ENCODE results near the gene ZNF132.

Gene ZNF132

DNA sequence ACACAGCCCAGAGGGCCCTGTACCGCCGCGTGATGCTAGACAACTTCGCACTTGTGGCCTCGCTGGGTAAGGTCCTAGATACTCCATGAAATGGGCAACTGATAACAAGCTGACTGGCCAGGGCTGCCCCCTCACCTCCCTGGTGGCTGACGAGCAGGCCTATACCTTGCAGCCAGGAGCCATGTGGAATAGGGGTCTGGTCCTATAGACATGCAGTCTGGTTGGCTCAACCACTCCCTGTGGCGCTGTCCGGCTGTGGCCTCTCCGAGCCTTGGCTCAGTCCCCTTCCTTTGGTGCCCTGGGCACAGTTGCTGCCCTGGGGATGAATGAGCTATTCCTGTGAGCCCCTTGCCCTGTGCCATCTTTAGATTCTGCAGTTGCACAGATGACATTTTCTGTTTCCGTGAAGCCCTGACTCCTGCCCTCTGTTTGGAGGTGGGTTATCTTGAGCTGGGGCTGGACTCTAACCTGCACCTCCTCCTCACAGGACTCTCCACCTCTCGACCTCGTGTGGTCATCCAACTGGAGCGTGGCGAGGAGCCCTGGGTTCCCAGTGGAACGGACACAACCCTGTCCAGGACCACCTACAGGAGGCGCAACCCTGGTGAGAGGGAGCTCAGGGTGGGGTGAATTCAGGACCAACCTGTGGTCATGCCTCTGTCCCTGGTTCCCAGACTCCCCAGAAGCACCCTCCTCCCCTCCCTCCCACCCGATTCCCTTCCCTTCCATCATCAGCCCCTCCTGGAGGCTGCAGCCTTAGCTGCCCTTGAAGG, 29.5 kb upstream of the ZNF132 start:
- Histone ChIP-seq H3K4me3 (no peak overlapping the region), H3K4me2 (no peak overlapping the region), H4K20me1 (peaks cover 48% of the 10 kb centered on the region), H3K36me3 (peaks cover 48% of the 10 kb centered on the region), H3K9me3 (no peaks in the 10 kb centered on the region), H3K27me3 (peaks cover 21% of the 10 kb centered on the region), H3K9ac (no peak overlapping the region), H3K4me1 (peaks cover 31% of the 10 kb centered on the region), H3K27ac (no peak overlapping the region)
- TF ChIP-seq Cebpa-rat (IDR thresholded peaks at IDR 0.05): no peak

DNA sequence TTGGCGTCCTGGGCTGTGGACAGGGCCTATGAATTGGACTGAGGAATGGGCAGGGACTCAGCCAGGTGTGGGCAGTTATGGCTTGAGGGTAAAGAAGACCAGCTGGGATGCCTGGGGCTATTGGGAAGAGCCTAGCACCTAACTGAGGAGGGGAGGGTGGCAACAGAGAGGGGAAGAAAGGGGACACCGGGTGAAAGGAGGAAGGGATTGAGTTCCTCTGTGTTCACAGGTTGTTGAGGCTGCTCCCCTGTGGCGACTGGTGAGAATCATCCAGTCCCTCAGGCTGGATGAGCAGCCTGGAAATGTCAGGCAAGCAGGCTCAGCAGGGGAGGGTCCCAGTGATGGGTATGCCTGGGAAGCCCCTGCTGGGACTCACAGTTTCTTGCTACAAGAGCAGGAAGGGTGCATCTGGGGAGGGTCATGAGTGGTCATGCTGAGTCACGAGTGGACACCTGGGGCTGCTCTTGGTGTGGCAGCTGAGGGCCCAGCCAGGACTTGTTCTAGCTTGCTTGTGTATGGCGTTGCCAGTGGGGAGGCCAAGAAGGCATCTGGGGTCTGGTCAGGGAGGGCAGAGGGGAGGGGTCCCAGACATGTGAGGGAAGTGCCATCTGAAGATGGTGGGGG, 28.4 kb upstream of the ZNF132 start:
- peak overlapping the region; percentile 93 for H3K4me2 ChIP-seq
- H3K36me3 ChIP-seq: peaks cover 41% of the 10 kb centered on the region
- peaks cover 20% of the 10 kb centered on the region for H3K4me1 ChIP-seq
- H3K27me3 ChIP-seq: peaks cover 29% of the 10 kb centered on the region
- peaks cover 38% of the 10 kb centered on the region for H4K20me1 ChIP-seq
- TF ChIP-seq Cebpa-rat (IDR thresholded peaks at IDR 0.05): no peak
- no peaks in the 10 kb centered on the region for H3K9me3 ChIP-seq
- H3K27ac ChIP-seq: no peak overlapping the region
- no peak overlapping the region for H3K9ac ChIP-seq
- H3K4me3 ChIP-seq: peak overlapping the region; percentile 94; the same call in 1 of the 2 replicates

DNA sequence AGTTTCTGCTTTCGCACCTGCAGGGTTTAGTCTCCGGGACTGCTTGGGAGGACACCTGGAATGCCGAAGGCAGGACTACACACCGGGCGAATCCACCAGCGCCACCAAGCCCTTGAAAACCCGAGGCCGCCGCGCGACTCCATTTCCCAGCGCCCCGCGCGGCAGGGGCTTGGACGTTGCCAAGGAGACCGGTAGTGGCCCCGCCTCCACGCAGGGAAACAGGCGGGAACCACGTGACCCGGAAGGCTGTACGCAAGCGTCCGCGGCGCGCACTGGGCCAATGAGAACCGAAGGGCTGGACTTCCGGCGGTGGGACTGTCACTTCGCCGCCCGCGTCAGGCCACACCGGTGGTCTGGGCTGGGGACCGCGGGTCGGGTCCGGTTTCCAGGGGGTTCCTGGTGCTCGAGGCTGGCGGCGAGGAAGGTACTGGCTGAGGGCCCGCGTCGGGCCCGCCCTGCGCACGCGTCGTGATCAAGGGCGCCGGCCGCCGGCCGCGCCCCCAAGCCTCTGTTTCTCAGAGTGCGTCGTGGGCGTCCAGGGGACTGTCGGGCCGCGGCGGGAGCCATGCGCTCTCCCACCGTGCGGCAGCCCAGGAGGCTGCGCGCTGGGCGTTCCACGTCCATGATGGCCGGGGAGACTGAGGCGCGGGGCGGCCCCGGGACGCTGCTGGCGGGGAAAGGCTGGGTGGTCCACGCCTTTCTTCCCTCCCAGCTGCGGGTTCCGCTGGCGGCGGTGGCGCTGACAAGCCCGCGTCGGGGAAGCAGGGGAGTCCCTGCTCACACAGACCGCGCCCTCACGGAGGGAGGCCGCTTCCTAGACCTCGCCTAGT, 27.0 kb upstream of the ZNF132 start, which contains the start of gene ZNF324:
TSS of gene ZNF324 (plus strand) at position 321 of the 830 bp plus-strand sequence. CDS start 2,106 bp downstream, outside the sequence.
- peaks cover 27% of the 10 kb centered on the region for H3K36me3 ChIP-seq
- peaks cover 29% of the 10 kb centered on the region for H4K20me1 ChIP-seq
- peak within 1 kb of the TSS; percentile 78 for H3K9ac ChIP-seq
- peak within 1 kb of the TSS; percentile 94 for H3K4me3 ChIP-seq
- H3K4me1 ChIP-seq: peaks cover 18% of the 10 kb centered on the region
- peaks cover 29% of the 10 kb centered on the region for H3K27me3 ChIP-seq
- peak within 1 kb of the TSS; percentile 93 for H3K4me2 ChIP-seq
- no peaks in the 10 kb centered on the region for H3K9me3 ChIP-seq
- TF ChIP-seq Cebpa-rat (IDR thresholded peaks at IDR 0.05): no peak
- H3K27ac ChIP-seq: peak within 1 kb of the TSS; percentile 55

DNA sequence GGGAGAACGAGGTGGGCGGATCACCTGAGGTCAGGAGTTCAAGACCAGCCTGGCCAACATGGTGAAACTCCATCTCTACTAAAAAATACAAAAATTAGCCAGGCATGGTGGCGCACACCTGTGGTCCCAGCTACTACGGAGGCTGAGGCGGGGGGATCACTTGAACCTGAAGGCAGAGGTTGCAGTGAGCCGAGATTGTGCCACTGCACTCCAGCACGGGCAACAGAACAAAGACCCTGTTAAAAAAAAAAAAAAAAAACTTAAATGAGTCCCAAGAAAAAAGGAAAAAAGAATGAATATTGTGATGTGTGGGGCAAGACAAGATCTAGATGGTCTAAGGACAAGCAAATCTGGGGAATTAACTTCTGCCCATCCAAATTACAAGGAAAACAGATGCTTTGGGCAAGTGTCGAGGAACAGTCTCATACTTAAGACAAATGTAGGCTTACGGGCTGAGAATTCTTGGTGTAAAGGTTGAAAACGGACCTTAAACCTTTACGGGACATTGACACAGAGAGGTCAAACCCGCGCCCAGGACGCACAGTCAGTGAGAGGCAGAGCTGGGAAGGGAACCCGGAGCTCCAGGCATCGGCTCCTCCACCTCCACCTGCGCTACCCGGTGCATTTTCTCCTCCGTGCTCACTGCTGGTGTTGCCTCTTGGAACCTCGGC, 26.3 kb upstream of the ZNF132 start:
- Histone ChIP-seq H3K4me1 (peaks cover 18% of the 10 kb centered on the region), H3K4me3 (peak overlapping the region; percentile 94), H4K20me1 (peaks cover 27% of the 10 kb centered on the region), H3K27ac (no peak overlapping the region), H3K36me3 (peaks cover 21% of the 10 kb centered on the region), H3K9me3 (no peaks in the 10 kb centered on the region), H3K27me3 (peaks cover 29% of the 10 kb centered on the region), H3K4me2 (peak overlapping the region; percentile 93), H3K9ac (no peak overlapping the region)
- TF ChIP-seq Cebpa-rat (IDR thresholded peaks at IDR 0.05): no peak

DNA sequence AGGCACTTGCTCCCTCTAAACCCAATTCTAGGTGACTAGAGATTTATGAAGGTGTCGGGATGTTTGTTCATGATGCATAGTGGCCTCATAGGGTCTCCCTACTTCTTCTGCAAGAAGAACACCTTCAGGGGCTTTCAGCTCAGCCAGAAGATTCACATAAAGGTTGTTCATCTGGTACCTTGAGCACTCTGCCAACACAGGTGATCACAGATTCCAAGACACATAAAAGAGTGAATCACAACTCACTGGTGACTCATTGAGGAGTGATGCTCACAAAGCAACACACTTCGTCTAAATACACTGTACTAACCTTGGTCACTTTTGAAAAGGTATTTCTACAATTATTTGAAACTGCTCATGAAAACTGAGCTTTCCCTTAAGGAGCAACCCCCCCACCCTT, 20.1 kb upstream of the ZNF132 start:
- Histone ChIP-seq H3K4me3 (no peak overlapping the region), H3K27ac (no peak overlapping the region), H3K36me3 (peaks cover 35% of the 10 kb centered on the region), H3K4me1 (no peaks in the 10 kb centered on the region), H3K9me3 (no peaks in the 10 kb centered on the region), H3K4me2 (no peak overlapping the region), H4K20me1 (no peaks in the 10 kb centered on the region), H3K9ac (no peak overlapping the region), H3K27me3 (peaks cover 14% of the 10 kb centered on the region)
- TF ChIP-seq Cebpa-rat (IDR thresholded peaks at IDR 0.05): no peak

DNA sequence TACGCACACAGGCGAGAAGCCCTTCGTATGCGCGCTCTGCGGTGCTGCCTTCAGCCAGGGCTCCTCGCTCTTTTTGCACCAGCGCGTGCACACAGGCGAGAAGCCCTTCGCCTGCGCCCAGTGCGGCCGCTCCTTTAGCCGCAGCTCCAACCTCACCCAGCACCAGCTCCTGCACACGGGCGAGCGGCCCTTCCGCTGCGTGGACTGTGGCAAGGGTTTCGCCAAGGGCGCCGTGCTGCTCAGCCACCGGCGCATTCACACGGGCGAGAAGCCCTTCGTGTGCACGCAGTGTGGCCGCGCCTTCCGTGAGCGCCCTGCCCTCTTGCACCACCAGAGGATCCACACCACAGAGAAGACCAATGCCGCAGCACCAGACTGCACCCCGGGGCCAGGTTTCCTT, 16.2 kb upstream of the ZNF132 start:
- Histone ChIP-seq H3K9ac (no peak overlapping the region), H3K4me3 (no peak overlapping the region)
- no peak for TF ChIP-seq Cebpa-rat (IDR thresholded peaks at IDR 0.05)

DNA sequence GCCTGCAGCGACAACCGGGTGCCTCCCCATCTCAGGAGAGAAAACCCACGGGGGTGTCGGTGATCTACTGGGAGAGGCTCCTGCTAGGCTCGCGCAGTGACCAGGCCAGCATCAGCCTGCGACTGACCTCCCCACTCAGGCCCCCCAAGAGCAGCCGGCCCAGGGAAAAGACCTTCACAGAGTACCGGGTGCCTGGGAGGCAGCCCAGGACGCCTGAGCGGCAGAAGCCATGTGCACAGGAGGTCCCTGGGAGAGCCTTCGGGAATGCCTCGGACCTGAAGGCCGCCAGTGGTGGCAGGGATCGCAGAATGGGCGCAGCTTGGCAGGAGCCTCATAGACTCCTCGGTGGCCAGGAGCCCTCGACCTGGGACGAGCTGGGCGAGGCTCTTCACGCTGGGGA, 15.4 kb upstream of the ZNF132 start:
- no peak overlapping the region for H3K4me3 ChIP-seq
- H3K27me3 ChIP-seq: peaks cover 10% of the 10 kb centered on the region
- no peak for TF ChIP-seq Cebpa-rat (IDR thresholded peaks at IDR 0.05)
- H3K27ac ChIP-seq: no peak overlapping the region
- H3K9me3 ChIP-seq: peaks cover 5% of the 10 kb centered on the region
- H3K9ac ChIP-seq: no peak overlapping the region
- H3K4me2 ChIP-seq: no peak overlapping the region
- H4K20me1 ChIP-seq: no peaks in the 10 kb centered on the region
- peaks cover 18% of the 10 kb centered on the region for H3K4me1 ChIP-seq
- peaks cover 51% of the 10 kb centered on the region for H3K36me3 ChIP-seq

More for the DNA sequence above, 16.2 kb upstream of the ZNF132 start:
- no peak overlapping the region for H3K27ac ChIP-seq
- peaks cover 51% of the 10 kb centered on the region for H3K36me3 ChIP-seq
- H3K27me3 ChIP-seq: peaks cover 1% of the 10 kb centered on the region
- no peaks in the 10 kb centered on the region for H4K20me1 ChIP-seq
- H3K4me2 ChIP-seq: no peak overlapping the region
- H3K4me1 ChIP-seq: peaks cover 13% of the 10 kb centered on the region
- H3K9me3 ChIP-seq: no peaks in the 10 kb centered on the region

DNA sequence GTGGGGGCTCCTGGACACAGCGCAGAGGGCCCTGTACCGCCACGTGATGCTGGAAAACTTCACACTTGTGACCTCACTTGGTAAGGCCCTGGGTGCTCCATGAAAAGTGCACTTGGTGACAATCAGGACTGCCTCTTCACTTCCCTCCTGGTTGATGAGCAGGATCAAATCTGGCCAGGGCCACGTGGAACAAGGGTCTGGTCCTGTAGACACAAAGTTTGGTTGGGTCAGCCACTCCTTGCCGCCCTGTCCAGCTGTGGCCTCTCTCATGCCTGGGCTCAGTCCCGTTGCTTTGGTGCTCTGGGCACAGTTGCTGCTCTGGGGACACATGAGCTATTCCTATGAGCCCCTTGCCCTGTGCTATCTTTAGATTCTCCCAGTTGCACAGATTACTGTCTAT, 13.8 kb upstream of the ZNF132 start:
- no peak for TF ChIP-seq Cebpa-rat (IDR thresholded peaks at IDR 0.05)
- H3K4me3 ChIP-seq: no peak overlapping the region
- H3K4me1 ChIP-seq: peaks cover 18% of the 10 kb centered on the region
- H3K36me3 ChIP-seq: peaks cover 45% of the 10 kb centered on the region
- H4K20me1 ChIP-seq: no peaks in the 10 kb centered on the region
- H3K9me3 ChIP-seq: peaks cover 21% of the 10 kb centered on the region
- H3K4me2 ChIP-seq: no peak overlapping the region
- H3K27ac ChIP-seq: no peak overlapping the region
- H3K9ac ChIP-seq: no peak overlapping the region
- peaks cover 22% of the 10 kb centered on the region for H3K27me3 ChIP-seq

DNA sequence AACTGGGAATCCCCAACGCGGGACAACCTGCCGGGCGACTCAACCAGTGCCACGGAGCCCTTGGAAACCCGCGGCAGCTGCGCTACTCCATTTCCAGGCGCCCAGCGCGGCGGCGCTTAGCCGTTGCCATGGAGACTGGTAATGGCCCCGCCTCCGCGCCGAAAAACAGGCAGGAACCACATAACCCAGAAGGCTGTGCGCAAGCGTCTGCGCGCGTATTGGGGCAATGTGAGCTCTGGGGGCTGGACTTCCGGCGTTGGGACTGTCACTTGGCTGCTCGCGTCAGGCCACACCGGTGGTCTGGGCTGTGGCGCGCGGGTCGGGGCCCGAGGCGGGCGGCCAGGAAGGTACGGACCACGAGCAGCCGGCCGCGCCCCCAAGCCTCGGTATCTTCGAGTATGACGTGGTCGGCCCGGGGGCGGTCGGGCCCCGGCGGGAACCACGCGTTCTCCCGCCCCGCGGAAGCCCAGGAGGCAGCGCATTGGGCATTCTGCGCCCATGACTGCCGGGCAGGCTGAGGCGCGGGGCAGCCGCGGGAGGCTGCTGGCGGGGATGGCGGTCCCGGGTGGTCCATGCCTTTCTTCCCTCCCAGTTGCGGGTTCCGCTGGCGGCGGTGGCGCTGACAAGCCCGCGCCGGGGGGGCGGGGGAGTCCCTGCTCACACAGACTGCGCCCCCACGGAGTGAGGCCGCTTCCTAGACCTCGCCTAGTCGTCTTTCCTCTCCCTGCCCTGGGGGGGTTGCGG, 11.6 kb upstream of the ZNF132 start, which contains the start of gene ZNF324B:
TSS of gene ZNF324B (plus strand) at position 265 of the 744 bp plus-strand sequence. CDS start 2,080 bp downstream, outside the sequence.
- TF ChIP-seq Cebpa-rat (IDR thresholded peaks at IDR 0.05): no peak
- Histone ChIP-seq H3K9me3 (peaks cover 43% of the 10 kb centered on the region), H3K4me2 (peak within 1 kb of the TSS; percentile 95), H4K20me1 (no peaks in the 10 kb centered on the region), H3K36me3 (peaks cover 27% of the 10 kb centered on the region), H3K4me3 (peak within 1 kb of the TSS; percentile 91), H3K27ac (peak within 1 kb of the TSS; percentile 64), H3K9ac (peak within 1 kb of the TSS; percentile 81), H3K27me3 (peaks cover 22% of the 10 kb centered on the region), H3K4me1 (peaks cover 18% of the 10 kb centered on the region)
